HG02870 (cell line): ENCODE results near the gene RPL10.
"Not testable (repeated sequence)": the region's sequence is repeated elsewhere in the genome, so short reads cannot be mapped to it uniquely, and the experiment has no call there.

ENCODE experiments used
- ATAC-seq: cut with Tn5 transposase; IDR thresholded peaks from one replicate; pipeline ENCODE4 v1.9.1; 2021; ENCODE audit warnings: mild to moderate bottlenecking, moderate library complexity; ENCODE audit not compliant: unreplicated experiment

The RPL10 gene

GRCh38 chrX:154375156-154375504 lies 23.0 kb upstream of the RPL10 start:
- no peak for ATAC-seq

GRCh38 chrX:154376774-154377173 lies 21.4 kb upstream of the RPL10 start:
- ATAC-seq = no peak

GRCh38 chrX:154378059-154378798 lies 19.9 kb upstream of the RPL10 start:
- peak; percentile 2 for ATAC-seq

- peak; percentile 81 for ATAC-seq
These were observed 19.2 kb upstream of the RPL10 start, which contains the start of gene EMD for GRCh38 chrX:154378799-154379568. EMD (plus strand) TSS chrX:154379295; CDS start chrX:154379485, 190 bp downstream.

- ATAC-seq = peak; percentile 0
These were observed 18.6 kb upstream of the RPL10 start for GRCh38 chrX:154379569-154379951.

GRCh38 chrX:154380153-154380552 lies 18.0 kb upstream of the RPL10 start:
- no peak for ATAC-seq

- ATAC-seq = no peak
These were observed 17.4 kb upstream of the RPL10 start for GRCh38 chrX:154380787-154381186.

GRCh38 chrX:154381271-154381670 lies 16.9 kb upstream of the RPL10 start:
- ATAC-seq = no peak

GRCh38 chrX:154382483-154383069 lies 15.6 kb upstream of the RPL10 start:
- ATAC-seq = no peak

GRCh38 chrX:154383359-154384283 lies 14.6 kb upstream of the RPL10 start:
- no peak for ATAC-seq

GRCh38 chrX:154384284-154384892 lies 13.8 kb upstream of the RPL10 start:
- ATAC-seq = no peak

- ATAC-seq = not testable (repeated sequence)
These were observed 10.1 kb upstream of the RPL10 start for GRCh38 chrX:154388094-154388493.

- ATAC-seq = not testable (repeated sequence)
These were observed 9.5 kb upstream of the RPL10 start for GRCh38 chrX:154388649-154389048.

GRCh38 chrX:154389812-154390747 lies 8.1 kb upstream of the RPL10 start:
- ATAC-seq = peak; percentile 54

GRCh38 chrX:154396363-154396762 lies 1.8 kb upstream of the RPL10 start:
- ATAC-seq = not testable (repeated sequence)

- peak; percentile 40 for ATAC-seq
These were observed 947 bp upstream of the RPL10 start for GRCh38 chrX:154396973-154397887.

- ATAC-seq = no peak
These were observed 720 bp downstream of the RPL10 start for GRCh38 chrX:154398668-154399526.
